Neural cell (in vitro differentiated cells): ENCODE measurements around the gene OSBP2. TPM values are rescaled to one million over a fixed set of nuclear protein-coding genes. Genes with fewer than 3 reads are reported as not detected.

ENCODE experiments used
- H2AFZ ChIP-seq: fragments of 200-600, 300-800 bp; sonication (generic), shearing (Covaris generic); 2 replicates; pipeline ENCODE4 v1.6.0; 2014; ENCODE audit warnings: low read depth, mild to moderate bottlenecking, antibody characterized with exemption, low read length, moderate library complexity
- H3F3A ChIP-seq: fragments of 200-600 bp; shearing (Covaris generic); 2 replicates; pipeline ENCODE4 v1.6.1; 2016; ENCODE audit warnings: mild to moderate bottlenecking, moderate library complexity, mixed read lengths, antibody characterized with exemption, low read length; ENCODE audit not compliant: insufficient read depth, poor library complexity, severe bottlenecking
- H3K27ac ChIP-seq: fragments of 200-600, 300-800 bp; sonication (generic), shearing (Covaris generic); 2 replicates; pipeline ENCODE4 v1.5.1; 2014; ENCODE audit warnings: mild to moderate bottlenecking, low read length, moderate library complexity
- H3K27me3 ChIP-seq: fragments of 300-800, 200-600 bp; sonication (generic), shearing (Covaris generic); 2 replicates; pipeline ENCODE4 v1.6.0; 2014; ENCODE audit warnings: mild to moderate bottlenecking, low read depth, low read length, moderate library complexity; ENCODE audit not compliant: insufficient read depth
- H3K36me3 ChIP-seq: fragments of 300-800, 200-600 bp; sonication (generic), shearing (Covaris generic); 2 replicates; pipeline ENCODE4 v1.5.1; 2014; ENCODE audit warnings: mild to moderate bottlenecking, antibody characterized with exemption, low read length, moderate library complexity; ENCODE audit not compliant: insufficient read depth
- H3K4me2 ChIP-seq: fragments of 300-800, 200-600 bp; sonication (generic), shearing (Covaris generic); 2 replicates; pipeline ENCODE4 v1.6.0; 2014; ENCODE audit warnings: mild to moderate bottlenecking, low read length
- H3K4me3 ChIP-seq: fragments of 300-800, 200-600 bp; sonication (generic), shearing (Covaris generic); 2 replicates; pipeline ENCODE4 v1.5.1; 2014; ENCODE audit warnings: mild to moderate bottlenecking, low read length, moderate library complexity
- H3K79me2 ChIP-seq: fragments of 200-600 bp; shearing (Covaris generic); replicated peaks from 2 replicates; pipeline ENCODE4 v1.6.0; 2014; ENCODE audit warnings: mild to moderate bottlenecking, low read length, moderate library complexity; ENCODE audit not compliant: insufficient read depth
- H3K9ac ChIP-seq: fragments of 300-800, 200-600 bp; sonication (generic), shearing (Covaris generic); 2 replicates; pipeline ENCODE4 v1.6.1; 2016; ENCODE audit warnings: mild to moderate bottlenecking, low read length, mixed read lengths
- H3K9me2 ChIP-seq: fragments of 200-600 bp; shearing (Covaris generic); 2 replicates; pipeline ENCODE4 v1.6.1; 2016; ENCODE audit warnings: mild to moderate bottlenecking, low read length, mixed read lengths; ENCODE audit not compliant: insufficient read depth
- H3K9me3 ChIP-seq: fragments of 200-600, 300-800 bp; sonication (generic), shearing (Covaris generic); 2 replicates; pipeline ENCODE4 v1.6.1; 2016; ENCODE audit warnings: mild to moderate bottlenecking, mixed run types, low read length, moderate library complexity, mixed read lengths
- H4K20me1 ChIP-seq: fragments of 200-600 bp; shearing (Covaris generic); 2 replicates; pipeline ENCODE4 v1.6.1; 2016; ENCODE audit warnings: mild to moderate bottlenecking, mixed run types; ENCODE audit not compliant: insufficient read depth
- CTCF ChIP-seq: fragments of 450-650 bp; IDR thresholded peaks from 2 replicates; pipeline ENCODE4 v1.5.1; 2014; ENCODE audit warnings: antibody characterized with exemption, mild to moderate bottlenecking, moderate library complexity; ENCODE audit not compliant: poor library complexity, severe bottlenecking
- EP300 ChIP-seq: fragments of 450-650 bp; conservative IDR thresholded peaks from 2 replicates; pipeline ENCODE4 v1.6.1; 2014; ENCODE audit warnings: antibody characterized with exemption, mild to moderate bottlenecking, moderate library complexity; ENCODE audit not compliant: poor library complexity, severe bottlenecking
- EZH2 ChIP-seq: fragments of 200-600, 300-800 bp; shearing (Covaris generic), sonication (generic); IDR thresholded peaks from 2 replicates; pipeline ENCODE4 v1.6.1; 2014; ENCODE audit warnings: antibody characterized with exemption, low read length, borderline replicate concordance, mild to moderate bottlenecking; ENCODE audit not compliant: insufficient read depth, poor library complexity, severe bottlenecking
- MXI1 ChIP-seq: fragments of 450-650 bp; conservative IDR thresholded peaks from 2 replicates; pipeline ENCODE4 v1.6.1; 2014; ENCODE audit warnings: antibody characterized with exemption, mild to moderate bottlenecking; ENCODE audit not compliant: poor library complexity, severe bottlenecking
- POLR2AphosphoS5 ChIP-seq: IDR thresholded peaks from 2 replicates; pipeline ENCODE4 v1.6.1; 2012
- RAD21 ChIP-seq: fragments of 450-650 bp; conservative IDR thresholded peaks from 2 replicates; pipeline ENCODE4 v1.6.1; 2014; ENCODE audit warnings: antibody characterized with exemption, mild to moderate bottlenecking, moderate library complexity
- REST ChIP-seq: IDR thresholded peaks from 2 replicates; pipeline ENCODE4 v1.6.1; 2012; ENCODE audit warnings: borderline replicate concordance
- SMC3 ChIP-seq: fragments of 450-650 bp; conservative IDR thresholded peaks from 2 replicates; pipeline ENCODE4 v1.6.1; 2014; ENCODE audit warnings: antibody characterized with exemption, mild to moderate bottlenecking, moderate library complexity; ENCODE audit not compliant: poor library complexity
- TAF1 ChIP-seq: IDR thresholded peaks from 2 replicates; pipeline ENCODE4 v1.6.1; 2012; ENCODE audit warnings: low read depth
- polyA plus RNA-seq: library from polyadenylated mRNA; depleted of rRNA; stranded (reverse); fragments of >200 nt; gene quantifications from 2 replicates; pipeline ENCODE4 v1.2.3, GENCODE V29; 2014

The OSBP2 gene
- polyA plus RNA-seq, 1 donor from 2014 or later, result 8.7 TPM

- H3K4me3 ChIP-seq, result no peak overlapping the region
- no peaks in the 10 kb centered on the region for H3K27me3 ChIP-seq
- TF ChIP-seq EZH2, result no peak
- TF ChIP-seq RAD21, result no peak
- no peak for TF ChIP-seq MXI1
- no peak for TF ChIP-seq POLR2AphosphoS5
- no peaks in the 10 kb centered on the region for H4K20me1 ChIP-seq
- H3K27ac ChIP-seq, result no peak overlapping the region
- H2AFZ ChIP-seq, result no peak overlapping the region
- peaks cover 5% of the 10 kb centered on the region for H3K9me3 ChIP-seq
- no peaks in the 10 kb centered on the region for H3K9me2 ChIP-seq
- H3F3A ChIP-seq, result no peaks in the 10 kb centered on the region
- no peak overlapping the region for H3K9ac ChIP-seq
- no peaks in the 10 kb centered on the region for H3K36me3 ChIP-seq
- H3K4me2 ChIP-seq, result no peak overlapping the region
- H3K79me2 ChIP-seq, result no peaks in the 10 kb centered on the region
Observed at GRCh38 chr22:30717331-30717921, 22.8 kb downstream of the OSBP2 start.

- Histone ChIP-seq H3K79me2 (no peaks in the 10 kb centered on the region), H3K36me3 (no peaks in the 10 kb centered on the region), H3K9me2 (no peaks in the 10 kb centered on the region), H3K4me3 (no peak overlapping the region), H2AFZ (no peak overlapping the region), H3K9ac (no peak overlapping the region), H3K27ac (no peak overlapping the region), H3F3A (no peaks in the 10 kb centered on the region), H3K27me3 (no peaks in the 10 kb centered on the region), H3K9me3 (peaks cover 5% of the 10 kb centered on the region), H4K20me1 (no peaks in the 10 kb centered on the region), H3K4me2 (no peak overlapping the region)
- no peak for TF ChIP-seq REST
Observed at GRCh38 chr22:30717952-30718351, 23.3 kb downstream of the OSBP2 start.

- Histone ChIP-seq H3K27me3 (no peaks in the 10 kb centered on the region), H2AFZ (no peak overlapping the region), H3K36me3 (no peaks in the 10 kb centered on the region), H3K9me2 (no peaks in the 10 kb centered on the region), H3F3A (no peaks in the 10 kb centered on the region), H3K4me3 (no peak overlapping the region), H3K27ac (no peak overlapping the region), H3K79me2 (no peaks in the 10 kb centered on the region), H3K9me3 (peaks cover 5% of the 10 kb centered on the region), H3K9ac (no peak overlapping the region), H4K20me1 (no peaks in the 10 kb centered on the region), H3K4me2 (no peak overlapping the region)
- TF ChIP-seq EP300, result no peak
Observed at GRCh38 chr22:30718491-30718890, 23.8 kb downstream of the OSBP2 start.

GRCh38 chr22:30718938-30719337, 24.3 kb downstream of the OSBP2 start:
- no peaks in the 10 kb centered on the region for H3F3A ChIP-seq
- no peaks in the 10 kb centered on the region for H4K20me1 ChIP-seq
- H2AFZ ChIP-seq, result no peak overlapping the region
- no peak overlapping the region for H3K9ac ChIP-seq
- no peak overlapping the region for H3K27ac ChIP-seq
- H3K27me3 ChIP-seq, result no peaks in the 10 kb centered on the region
- TF ChIP-seq SMC3, result no peak
- no peak for TF ChIP-seq TAF1
- no peak for TF ChIP-seq CTCF
- TF ChIP-seq REST, result no peak
- no peaks in the 10 kb centered on the region for H3K36me3 ChIP-seq
- no peaks in the 10 kb centered on the region for H3K9me2 ChIP-seq
- no peak overlapping the region for H3K4me2 ChIP-seq
- no peaks in the 10 kb centered on the region for H3K79me2 ChIP-seq
- H3K4me3 ChIP-seq, result no peak overlapping the region
- peaks cover 2% of the 10 kb centered on the region for H3K9me3 ChIP-seq
